GM18907 (cell line): ENCODE data around the gene INAFM1.

Experiments
- ATAC-seq: cut with Tn5 transposase; IDR thresholded peaks from one replicate; pipeline ENCODE4 v1.9.1; 2021; ENCODE audit warnings: mild to moderate bottlenecking, moderate library complexity; ENCODE audit not compliant: unreplicated experiment

Gene INAFM1

GRCh38 chr19:47274071-47274890 lies at the start of gene INAFM1:
Gene INAFM1 (plus strand): TSS chr19:47274885. CDS start chr19:47274920, 35 bp downstream.
- ATAC-seq = peak; percentile 61

DNA sequence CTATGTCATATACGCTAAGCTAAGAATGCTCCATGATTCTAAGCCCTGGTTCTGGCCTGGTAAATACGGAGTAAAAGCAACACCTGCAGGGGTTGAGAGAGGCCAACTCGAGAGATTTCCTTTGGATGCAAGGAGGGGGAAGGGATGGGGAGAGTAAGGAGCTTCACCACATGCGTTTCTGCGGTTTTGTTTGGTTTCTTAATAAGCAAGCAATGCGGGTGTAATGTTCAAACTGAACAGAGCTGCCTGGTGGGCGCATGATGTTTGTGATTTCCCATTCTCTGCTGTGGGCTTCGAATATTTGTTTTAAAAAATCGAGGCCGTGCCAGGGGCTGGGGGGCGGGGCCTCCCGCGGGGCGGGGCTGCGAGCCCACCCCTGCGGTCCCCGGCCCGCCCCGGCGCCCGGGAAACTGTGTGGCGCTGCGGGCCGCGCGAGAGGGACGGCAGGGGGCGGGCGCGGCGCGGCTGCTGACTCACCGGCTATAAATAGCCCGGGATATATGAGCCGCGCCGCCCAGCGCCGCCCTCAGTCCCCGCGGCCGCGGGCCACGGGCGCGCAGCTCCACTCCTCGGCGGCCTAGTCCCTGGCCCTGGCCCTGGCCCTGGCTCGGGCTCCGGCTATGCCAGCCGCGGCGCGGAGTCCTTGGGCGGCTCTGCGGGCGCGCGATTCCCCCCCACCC lies 48.8 kb upstream of the INAFM1 start:
- peak; percentile 40 for ATAC-seq

- ATAC-seq = peak; percentile 31
Measured at GRCh38 chr19:47226426-47227351, 48.0 kb upstream of the INAFM1 start.

GRCh38 chr19:47227352-47228167 lies 47.1 kb upstream of the INAFM1 start:
- no peak for ATAC-seq

- no peak for ATAC-seq
Measured at GRCh38 chr19:47228168-47228936, 46.3 kb upstream of the INAFM1 start.

DNA sequence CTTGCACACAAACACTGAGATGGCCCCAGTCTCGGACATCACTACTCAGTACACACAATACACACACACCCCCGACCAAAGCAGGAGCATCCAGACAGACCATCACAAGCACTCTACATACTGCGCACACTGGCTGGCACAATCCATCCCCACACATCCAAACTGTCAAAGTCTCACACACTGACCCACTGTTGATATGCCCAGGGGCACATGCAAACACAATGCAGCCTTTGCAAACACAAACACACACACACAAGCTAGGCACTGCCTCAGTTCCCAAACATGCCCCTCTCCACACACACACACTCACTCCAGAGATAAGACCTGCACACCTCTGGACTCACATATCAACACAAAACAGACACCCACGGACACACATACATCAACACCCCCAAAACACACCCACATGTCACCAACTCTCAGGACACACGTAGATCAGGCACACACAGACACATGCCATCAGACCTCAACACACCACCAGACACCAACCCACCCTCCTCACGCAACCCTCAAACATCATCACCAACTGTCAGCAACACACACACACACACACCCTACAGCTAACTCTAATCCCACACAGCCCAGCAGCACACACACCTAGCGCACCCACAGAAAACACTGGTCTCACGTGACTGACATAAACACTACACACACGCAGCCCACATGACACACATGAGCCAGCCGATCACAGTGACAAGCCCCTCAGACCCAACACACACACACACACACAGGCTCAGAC lies 45.6 kb upstream of the INAFM1 start:
- no peak for ATAC-seq

- no peak for ATAC-seq
Measured at GRCh38 chr19:47229676-47230053, 45.0 kb upstream of the INAFM1 start.

- ATAC-seq = peak; percentile 30
Measured at GRCh38 chr19:47230054-47230920, 44.4 kb upstream of the INAFM1 start.

DNA sequence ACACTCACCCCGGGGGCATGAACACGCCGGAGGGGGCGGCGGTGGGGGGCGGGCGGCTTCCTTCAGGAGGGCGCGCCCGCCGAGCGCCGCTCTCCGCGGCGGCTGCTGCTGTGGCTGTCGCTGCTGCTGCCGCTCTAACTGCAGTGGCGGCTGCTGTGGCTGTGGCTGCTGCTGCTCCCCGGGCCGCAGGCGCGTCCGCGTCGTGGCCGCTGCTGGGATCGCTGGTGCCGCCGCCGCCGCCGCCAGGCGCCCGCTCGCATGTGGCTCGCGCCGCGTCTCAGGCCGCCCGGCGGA lies 43.8 kb upstream of the INAFM1 start, which contains the start of gene BBC3:
BBC3 (minus strand) TSS at position 279 of the 294 bp plus-strand sequence. CDS start 2,768 bp downstream, outside the sequence.
- no peak for ATAC-seq

- ATAC-seq = peak; percentile 35
Measured at GRCh38 chr19:47231215-47232054, 43.2 kb upstream of the INAFM1 start.

- ATAC-seq = no peak
Measured at GRCh38 chr19:47232422-47233211, 42.1 kb upstream of the INAFM1 start.

DNA sequence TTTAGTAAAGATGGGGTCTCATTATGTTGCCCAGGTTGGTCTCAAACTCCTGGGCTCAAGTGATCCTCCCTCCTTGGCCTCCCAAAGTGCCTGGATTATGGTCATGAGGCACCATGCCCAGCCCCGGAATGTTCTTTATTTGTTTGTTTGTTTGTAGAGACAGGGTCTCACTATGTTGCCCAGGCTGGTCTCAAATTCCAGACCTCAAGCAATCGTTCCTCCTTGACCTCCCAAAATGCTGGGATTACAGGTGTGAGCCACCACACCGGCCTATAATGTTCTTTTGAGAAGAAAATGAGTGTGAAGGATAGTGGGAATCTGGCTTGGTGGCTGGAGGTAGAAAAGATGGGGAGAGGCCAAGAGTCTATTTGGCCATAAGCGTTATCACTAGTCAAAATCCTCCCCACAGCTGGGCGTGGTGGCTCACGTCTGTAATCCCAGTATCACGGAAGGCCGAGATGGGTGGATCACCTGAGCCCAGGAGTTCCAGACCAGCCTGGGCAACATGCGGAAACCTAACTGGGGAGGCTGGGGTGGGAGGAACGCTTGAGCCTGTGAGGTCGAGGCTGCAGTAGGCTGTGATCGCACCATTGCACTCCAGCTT lies 38.5 kb upstream of the INAFM1 start:
- ATAC-seq = no peak

- ATAC-seq = no peak
Measured at GRCh38 chr19:47239152-47239551, 35.5 kb upstream of the INAFM1 start.

DNA sequence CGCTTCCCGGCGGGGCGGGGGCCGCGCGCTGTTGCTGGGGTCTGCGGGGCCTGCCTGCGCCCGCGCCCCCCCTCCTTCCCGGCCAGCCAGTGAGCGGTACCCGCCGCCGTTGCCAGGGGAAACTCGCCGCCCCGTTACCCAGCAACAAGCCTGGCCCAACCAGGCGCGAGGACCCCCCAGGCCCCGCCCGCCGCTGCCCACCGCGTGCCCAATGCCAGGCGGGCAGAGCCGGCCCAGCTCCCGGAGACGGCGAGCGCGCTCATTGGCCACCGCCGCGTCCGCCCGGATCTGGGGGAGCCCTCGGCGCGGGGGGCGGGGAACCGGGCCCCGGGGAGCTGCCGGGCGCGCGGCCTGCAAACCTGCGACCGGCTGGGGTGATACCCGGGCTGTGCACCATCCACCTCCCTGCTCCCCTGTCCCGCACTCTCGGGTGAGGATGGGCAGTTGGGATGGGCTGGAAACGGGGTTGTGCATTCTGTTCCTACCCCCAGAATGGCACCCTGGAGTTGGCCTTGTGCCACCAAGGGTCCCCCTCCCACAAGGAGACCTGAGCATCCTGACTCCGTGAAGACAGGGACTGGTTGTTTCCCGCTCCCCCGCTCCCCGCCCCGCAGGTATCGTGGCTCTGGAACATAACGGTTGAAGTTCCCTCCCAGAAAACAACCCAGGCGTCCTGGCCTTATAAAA lies 34.9 kb upstream of the INAFM1 start:
- no peak for ATAC-seq

GRCh38 chr19:47240556-47240955 lies 34.1 kb upstream of the INAFM1 start:
- ATAC-seq = no peak
